Measurements from ENCODE around the gene RPL10A.

GRCh38 chr6:35427435-35427834 lies 40.8 kb upstream of the RPL10A start:
- TF ChIP-seq CTCF (IDR thresholded peaks at IDR 0.05) = no peak
- TF ChIP-seq EP300 (IDR thresholded peaks at IDR 0.05) = no peak

Data from tibial nerve (tissue), 4 donors.